ENCODE results near the gene RPL38. TPM values are rescaled to one million over a fixed set of nuclear protein-coding genes. Genes with fewer than 3 reads are reported as not detected.

RPL38 gene
- total and polyA plus RNA-seq, 2 of the 4 experiments (the other 2 are of a cell fraction) = 111 to 527 TPM

GRCh38 chr17:74259667-74260524 is 56.4 kb downstream of the RPL38 start:
- Histone ChIP-seq H3K27ac (ENCODE audit: insufficient read depth, low read length) (no peak overlapping the region), H2BK120ac (ENCODE audit: low read depth, low read length) (no peak overlapping the region), H2BK20ac (ENCODE audit: low read depth, low read length) (no peak overlapping the region), H2AFZ (replicated peaks; ENCODE audit: low read length, poor library complexity) (no peak overlapping the region), H4K91ac (ENCODE audit: insufficient read depth, low read depth, low read length) (no peak overlapping the region), H3K27me3 (ENCODE audit: control insufficient read depth, insufficient read depth, low read length) (no peaks in the 10 kb centered on the region; the same call in 1 of the 2 replicates), H3K14ac (replicated peaks; ENCODE audit: low read depth, low read length) (no peak overlapping the region), H4K8ac (ENCODE audit: low read depth in 2 of 2, low read length in 2 of 2) (no peak overlapping the region), H3K4me2 (ENCODE audit: low read depth, low read length) (no peak overlapping the region), H3K79me1 (ENCODE audit: low read depth in 1 of 2, low read length in 2 of 2) (no peaks in the 10 kb centered on the region), H4K5ac (ENCODE audit: low read depth, low read length) (no peak overlapping the region), H3K36me3 (ENCODE audit: control insufficient read depth, insufficient read depth, low read length) (no peaks in the 10 kb centered on the region), H3K9ac (ENCODE audit: low read depth, low read length) (no peak overlapping the region), H3K4me1 (ENCODE audit: control insufficient read depth, insufficient read depth, low read length) (no peaks in the 10 kb centered on the region), H2BK15ac (ENCODE audit: low read depth, low read length) (no peak overlapping the region), H2AK9ac (replicated peaks; ENCODE audit: low read depth, low read length, poor library complexity) (no peak overlapping the region), H2AK5ac (ENCODE audit: low read depth, low read length) (no peak overlapping the region), H3K23ac (ENCODE audit: low read depth, low read length) (no peak overlapping the region), H3K4me3 (ENCODE audit: insufficient read depth, low read depth, low read length) (no peak overlapping the region), H3K9me3 (ENCODE audit: control insufficient read depth, insufficient read depth, low read length) (no peaks in the 10 kb centered on the region), H3K18ac (ENCODE audit: low read depth, low read length) (no peak overlapping the region), H3K4ac (ENCODE audit: low read depth, low read length) (no peak overlapping the region), H3K56ac (ENCODE audit: extremely low read depth, insufficient read depth, low read length) (no peak overlapping the region), H3K9me1 (ENCODE audit: insufficient read depth, low read length) (no peaks in the 10 kb centered on the region), H4K20me1 (ENCODE audit: insufficient read depth, low read length) (no peaks in the 10 kb centered on the region), H2BK5ac (ENCODE audit: low read depth, low read length, poor library complexity, severe bottlenecking) (no peak overlapping the region)
- BruUV-seq (replicated peaks) = no TSS peak
- 38% methylated on average over 4 of the region's 21 CpGs; no CpG with 5 or more reads in 1 of the 2 experiments for WGBS, 2 experiments (ENCODE audit: extremely low coverage in 2 of 2, insufficient read length in 1 of 2)
- POLR2A ChIA-PET (ENCODE audit: unreplicated experiment) = no interaction called here
- CTCF ChIA-PET = no interaction called here
- intact Hi-C loops (cut with micrococcal nuclease) (no loop called here), dilution Hi-C loops (cut with HindIII; ENCODE audit: low sequenced_read_pairs, unreplicated experiment) (no loop called here), in situ Hi-C loops (cut with MboI; ENCODE audit: low sequenced_read_pairs) (no loop called here)
- TF ChIP-seq USF2 (IDR thresholded peaks at IDR 0.05; ENCODE audit: low read depth, low read length) = no peak
- no peak for TF ChIP-seq RCOR1 (IDR thresholded peaks at IDR 0.05; ENCODE audit: insufficient replicate concordance, low read length)
- TF ChIP-seq POLR2A (IDR thresholded peaks at IDR 0.05; ENCODE audit: low read depth, low read length) = no peak
- no peak for TF ChIP-seq CHD1 (IDR thresholded peaks at IDR 0.05; ENCODE audit: low read depth, low read length)
- no peak for TF ChIP-seq MXI1 (IDR thresholded peaks at IDR 0.05; ENCODE audit: borderline replicate concordance, low read depth, low read length)
- TF ChIP-seq NFE2L2 (IDR thresholded peaks at IDR 0.05; ENCODE audit: low read depth, low read length) = no peak
- TF ChIP-seq MAFK (IDR thresholded peaks at IDR 0.05; ENCODE audit: low read depth, low read length) = no peak
- no peak for ATAC-seq (ENCODE audit: low read depth)
- DNase-seq = no peak

Other genes starting within 250 kb of the RPL38 start
- gene TTYH2, start 9.9 kb downstream of the RPL38 start, total RNA-seq (2012; rRNA removed) = 2.3 and 4.2 TPM in 2 replicates
- 5.7 and 6.8 TPM in 2 replicates for gene TTYH2, start 9.9 kb downstream of the RPL38 start, polyA plus RNA-seq (2012; rRNA removed)
- not detected in 2 replicates for gene DNAI2, start 70.6 kb downstream of the RPL38 start, total RNA-seq (2012; rRNA removed)
- not detected in 2 replicates for gene DNAI2, start 70.6 kb downstream of the RPL38 start, polyA plus RNA-seq (2012; rRNA removed)
- gene KIF19, start 122.5 kb downstream of the RPL38 start, total RNA-seq (2012; rRNA removed) = not detected in 2 replicates
- gene KIF19, start 122.5 kb downstream of the RPL38 start, polyA plus RNA-seq (2012; rRNA removed) = not detected in 2 replicates
- not detected in 2 replicates for gene BTBD17, start 158.2 kb downstream of the RPL38 start, total RNA-seq (2012; rRNA removed)
- gene BTBD17, start 158.2 kb downstream of the RPL38 start, polyA plus RNA-seq (2012; rRNA removed) = not detected in 2 replicates
- gene GPR142, start 163.8 kb downstream of the RPL38 start, total RNA-seq (2012; rRNA removed) = not detected in 2 replicates
- gene GPR142, start 163.8 kb downstream of the RPL38 start, polyA plus RNA-seq (2012; rRNA removed) = not detected in 2 replicates
- gene GPRC5C, start 228.4 kb downstream of the RPL38 start, total RNA-seq (2012; rRNA removed) = not detected in 2 replicates
- gene GPRC5C, start 228.4 kb downstream of the RPL38 start, polyA plus RNA-seq (2012; rRNA removed) = not detected in 2 replicates